NCI-H2196 (cell line): Measurements from ENCODE around the gene FGD1.
"Not testable (repeated sequence)": the region's sequence is repeated elsewhere in the genome, so short reads cannot be mapped to it uniquely, and the experiment has no call there.

Source experiments
- DNase-seq: peaks from one replicate; lab custom pipeline; 2025; ENCODE audit not compliant: unreplicated experiment; lab: John Stamatoyannopoulos, UW

FGD1 gene

GRCh38 chrX:54495814-54496516 is at the start of gene FGD1:
FGD1 (minus strand) TSS chrX:54496234; CDS start chrX:54495432, 802 bp downstream.
- peak; percentile 50 for DNase-seq

GRCh38 chrX:54542239-54542638 is 46.2 kb upstream of the FGD1 start:
- DNase-seq = not testable (repeated sequence)

DNA sequence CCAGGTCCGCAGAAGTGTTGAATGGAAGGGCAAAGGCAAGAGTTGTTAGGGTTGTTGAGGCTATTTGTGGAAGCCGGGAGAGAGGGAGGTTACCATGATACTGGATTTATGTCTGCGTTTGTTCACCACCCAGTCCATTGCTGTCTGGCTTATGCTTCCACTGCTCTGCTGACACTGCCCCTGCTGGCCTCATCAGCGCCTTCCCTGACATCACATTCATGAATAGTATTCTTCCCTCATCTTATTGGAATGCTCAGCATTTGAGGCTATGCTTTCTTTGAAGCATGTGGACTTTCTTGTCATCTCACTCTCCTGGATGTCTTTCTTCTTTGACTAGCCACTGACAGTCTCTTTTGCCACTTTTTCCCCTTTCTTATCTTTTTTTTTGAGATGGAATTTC is 44.3 kb upstream of the FGD1 start:
- DNase-seq = no peak

DNA sequence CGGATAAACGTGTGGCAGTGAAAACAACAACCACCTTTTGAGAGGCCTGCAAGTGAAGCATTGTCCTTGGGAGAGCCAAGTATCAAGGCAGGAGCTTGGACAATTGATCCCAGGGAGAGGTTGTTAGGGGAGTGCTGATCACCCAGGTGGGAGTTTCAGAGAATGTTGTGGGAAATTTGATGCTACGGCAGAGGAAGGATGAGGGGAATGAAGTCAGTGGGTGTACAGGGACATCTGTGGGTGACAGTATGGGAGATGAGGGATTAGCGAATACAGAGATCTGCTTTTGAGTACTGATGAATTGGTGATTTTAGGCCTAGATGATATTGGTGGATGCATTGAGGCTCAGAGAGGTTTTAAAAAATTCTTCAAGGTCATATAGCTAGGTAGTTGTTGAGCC is 38.2 kb upstream of the FGD1 start:
- no peak for DNase-seq

GRCh38 chrX:54530357-54530900 is 34.4 kb upstream of the FGD1 start:
- no peak for DNase-seq

GRCh38 chrX:54529552-54530356 is 33.7 kb upstream of the FGD1 start, which contains the start of gene GNL3L:
GNL3L (plus strand) TSS chrX:54530219; CDS start chrX:54532567, 2,348 bp downstream.
- DNase-seq = peak; percentile 79

GRCh38 chrX:54529151-54529550 is 33.1 kb upstream of the FGD1 start:
- no peak for DNase-seq

GRCh38 chrX:54509400-54509799 is 13.4 kb upstream of the FGD1 start:
- DNase-seq = no peak

DNA sequence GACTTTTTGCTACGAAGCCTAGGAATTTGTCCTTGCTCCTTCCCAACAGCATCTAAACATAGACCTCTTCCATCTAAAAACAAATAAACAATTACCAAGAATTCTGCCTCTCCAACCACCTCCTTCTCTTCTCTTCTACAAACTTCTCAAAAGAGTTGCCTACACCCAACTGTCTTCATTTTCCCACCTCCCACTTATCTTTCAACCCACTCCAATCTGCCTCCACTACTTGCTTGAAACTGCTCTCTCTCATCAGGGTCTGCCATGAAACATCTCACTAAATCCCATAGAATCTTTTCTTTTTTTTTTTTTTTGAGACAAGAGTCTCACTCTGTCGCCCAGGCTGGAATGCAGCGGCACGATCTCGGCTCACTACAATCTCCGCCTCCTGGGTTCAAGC is 902 bp upstream of the FGD1 start:
- DNase-seq = no peak

DNA sequence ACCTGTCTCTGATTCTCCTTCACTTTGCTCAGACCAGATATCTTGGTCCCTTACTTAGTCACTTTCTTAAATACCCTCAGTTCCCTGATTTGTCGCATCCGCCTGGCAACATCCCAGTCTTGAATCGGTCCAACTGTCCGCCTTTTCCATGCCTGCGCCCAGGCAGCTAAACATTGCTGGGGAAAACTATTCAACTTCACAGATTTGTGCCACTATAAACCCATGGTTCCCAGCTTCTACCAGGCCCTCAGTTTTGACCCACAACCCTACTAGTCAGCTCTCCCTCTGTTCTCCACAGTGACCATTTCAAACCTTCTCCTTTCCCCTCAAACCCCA is 451 bp upstream of the FGD1 start:
- no peak for DNase-seq

- DNase-seq = no peak
Measured at GRCh38 chrX:54494989-54495813, 833 bp downstream of the FGD1 start.

- DNase-seq = no peak
Measured at GRCh38 chrX:54494166-54494988, 1.7 kb downstream of the FGD1 start.

DNA sequence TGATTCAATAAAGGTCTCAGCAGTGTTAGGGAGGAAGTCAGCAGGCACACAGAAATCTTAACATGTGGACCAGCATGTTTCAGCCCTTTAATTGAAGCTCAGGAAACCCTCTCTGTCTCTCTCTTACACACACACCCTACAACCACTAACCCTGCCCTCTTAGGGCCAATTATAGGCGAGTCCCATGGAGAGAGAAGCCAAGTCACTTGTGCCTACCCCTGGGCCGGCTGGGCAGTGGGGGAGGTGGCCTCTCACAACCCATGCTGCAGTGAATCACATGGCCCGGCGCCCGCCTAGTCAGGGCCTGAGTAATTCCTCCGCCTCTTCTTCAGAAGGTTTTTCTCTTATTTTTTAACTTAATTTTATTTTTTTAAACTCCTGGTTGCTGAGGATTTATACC is 3.7 kb downstream of the FGD1 start:
- no peak for DNase-seq

- not testable (repeated sequence) for DNase-seq
Measured at GRCh38 chrX:54489819-54490218, 6.2 kb downstream of the FGD1 start.

GRCh38 chrX:54484666-54485065 is 11.4 kb downstream of the FGD1 start:
- DNase-seq = no peak

- DNase-seq = no peak
Measured at GRCh38 chrX:54483946-54484345, 12.1 kb downstream of the FGD1 start.

DNA sequence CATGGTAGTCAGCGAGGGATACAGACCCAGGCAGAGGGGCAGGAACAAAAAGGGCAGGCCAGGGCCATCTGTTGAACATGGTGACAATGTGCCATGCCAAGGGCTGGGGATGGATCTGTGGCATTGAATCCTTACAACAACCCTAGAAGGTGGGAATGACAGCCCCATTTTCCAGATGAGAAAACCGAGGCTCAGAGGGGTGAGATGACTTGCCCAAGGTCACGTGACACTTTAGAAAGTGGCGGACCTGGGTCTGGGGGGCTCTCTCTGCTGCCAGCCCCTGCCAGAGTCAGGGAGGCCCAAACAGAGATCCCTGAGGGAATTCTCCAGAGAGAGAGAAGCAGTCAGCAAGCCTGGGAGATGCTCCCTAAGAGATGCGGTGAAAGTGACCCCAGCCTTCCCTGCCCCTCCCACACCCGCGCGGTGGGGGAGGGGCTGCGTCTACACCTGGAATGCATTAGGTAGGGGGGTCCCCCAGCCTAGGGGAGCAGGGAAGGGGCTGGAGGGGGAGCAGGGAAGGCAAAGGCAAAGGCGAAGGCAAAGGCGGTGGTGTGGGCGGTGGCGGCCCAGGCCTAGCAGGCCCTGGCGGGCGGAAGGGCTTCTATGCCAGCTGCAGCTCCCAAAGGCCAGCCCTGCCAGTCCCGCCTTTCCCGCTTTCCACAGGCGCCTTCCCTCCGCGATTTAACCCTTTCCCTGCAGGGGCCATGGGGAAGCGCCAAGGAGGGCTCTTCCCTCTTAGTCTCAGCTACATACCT is 13.0 kb downstream of the FGD1 start:
- DNase-seq = no peak

DNA sequence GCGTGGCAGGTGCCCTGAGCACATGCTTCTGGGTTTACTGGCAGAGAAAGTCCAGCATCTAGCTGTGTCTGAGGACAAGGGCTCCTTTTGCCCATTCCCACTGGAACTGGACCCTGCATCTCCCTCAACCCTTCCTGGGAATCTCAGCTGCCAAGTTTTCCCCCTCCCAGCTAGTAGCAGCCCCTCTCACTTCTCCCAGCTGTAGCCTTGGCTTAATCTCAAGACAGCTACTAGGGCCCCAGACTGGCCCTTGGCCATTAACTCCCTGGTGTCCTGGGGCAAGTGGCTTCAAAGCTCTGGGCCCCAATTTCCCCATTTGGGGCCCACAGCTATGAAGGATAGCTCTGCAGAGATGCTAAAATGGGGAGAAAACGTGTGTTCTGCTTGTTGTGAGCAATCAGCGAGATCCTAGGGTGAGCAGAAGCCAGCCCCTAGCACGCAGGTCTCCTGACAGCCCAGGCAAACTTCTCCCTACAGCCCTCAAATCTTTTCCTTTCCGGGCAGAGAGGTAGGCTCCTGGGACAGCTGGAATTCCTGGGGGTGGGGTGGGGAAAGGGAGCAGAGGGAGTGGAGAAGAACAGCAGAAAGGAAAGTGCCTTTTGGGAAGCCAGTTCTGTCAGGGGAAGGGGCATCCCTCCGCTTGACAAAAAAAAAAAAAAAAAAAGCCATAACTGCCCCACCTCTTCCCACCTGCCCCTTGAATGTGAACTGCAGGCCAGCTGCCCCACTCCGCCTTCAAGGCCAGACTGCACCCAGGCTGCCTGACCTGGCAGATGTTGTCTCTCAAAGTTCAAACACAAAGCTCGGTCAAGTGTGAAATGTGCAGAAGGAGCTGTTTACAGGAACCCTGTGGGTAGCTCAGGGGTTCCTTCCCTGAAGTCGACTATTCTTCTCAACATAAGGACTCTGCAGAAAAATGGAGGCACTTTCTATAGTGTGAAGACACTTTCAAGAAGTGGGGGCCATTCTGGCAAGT is 16.6 kb downstream of the FGD1 start:
- peak; percentile 26 for DNase-seq
